WTC11 (cell line): ENCODE measurements around the gene CDH9. TPM values are rescaled to one million over a fixed set of nuclear protein-coding genes. Genes with fewer than 3 reads are reported as not detected.
A peak's percentile ranks its signal among the peaks of the same experiment; 100 is the strongest.

Experiments
- ATAC-seq: fragments of 200-7000 bp; cut with Tn5 transposase; 2 replicates; pipeline ENCODE4 v1.10.0; 2021; ENCODE audit warnings: mild to moderate bottlenecking, moderate library complexity
- CTCF ChIA-PET: fragments of 300-600 bp; sonication (Branson Sonifier 250); formaldehyde crosslinking; loops from one replicate; lab custom pipeline; 2021; ENCODE audit warnings: antibody characterized with exemption; lab: Charles Lee
- POLR2A ChIA-PET: fragments of 350-600 bp; sonication (Branson Sonifier 250); formaldehyde crosslinking; loops from one replicate; lab custom pipeline; 2021; ENCODE audit warnings: antibody characterized with exemption; lab: Charles Lee
- DNase-seq: peaks from one replicate; pipeline ENCODE4 v3.0.0; 2021; ENCODE audit warnings: low spot score
- H3K27ac Mint-ChIP-seq: 2 replicates; pipeline ENCODE4 v1.8.0; 2021; ENCODE audit warnings: mixed read lengths
- H3K27me3 Mint-ChIP-seq: 2 replicates; pipeline ENCODE4 v1.8.0; 2021; ENCODE audit warnings: low read depth, mild to moderate bottlenecking, moderate library complexity, mixed read lengths
- H3K36me3 Mint-ChIP-seq: 2 replicates; pipeline ENCODE4 v1.8.0; 2021; ENCODE audit warnings: mixed read lengths
- H3K4me1 Mint-ChIP-seq: 2 replicates; pipeline ENCODE4 v1.8.0; 2022; ENCODE audit warnings: mixed read lengths
- H3K4me3 Mint-ChIP-seq: 2 replicates; pipeline ENCODE4 v1.8.0; 2021; ENCODE audit warnings: mild to moderate bottlenecking, moderate library complexity, mixed read lengths
- H3K9me3 Mint-ChIP-seq: 2 replicates; pipeline ENCODE4 v1.8.0; 2021; ENCODE audit warnings: mixed read lengths
- GRHL2 ChIP-seq: fragments of 250-450 bp; sonication (Bioruptor Pico); IDR thresholded peaks from 2 replicates; pipeline ENCODE4 v1.8.0; 2022; ENCODE audit warnings: mild to moderate bottlenecking, moderate library complexity; ENCODE audit not compliant: insufficient replicate concordance, severe bottlenecking
- HMGA2 ChIP-seq: fragments of 250-450 bp; sonication (Bioruptor Pico); IDR thresholded peaks from 2 replicates; pipeline ENCODE4 v1.4.0; 2021; ENCODE audit warnings: mild to moderate bottlenecking, moderate library complexity
- NR1H2 ChIP-seq: sonication (generic); formaldehyde crosslinking; IDR thresholded peaks from 2 replicates; pipeline ENCODE4 v1.9.0; 2021; ENCODE audit warnings: mild to moderate bottlenecking, moderate library complexity, missing genetic modification reagents
- OVOL2 ChIP-seq: fragments of 250-450 bp; sonication (Bioruptor Pico); IDR thresholded peaks from 2 replicates; pipeline ENCODE4 v1.9.0; 2021; ENCODE audit warnings: mild to moderate bottlenecking, borderline replicate concordance
- TEAD1 ChIP-seq: sonication (generic); formaldehyde crosslinking; IDR thresholded peaks from 2 replicates; pipeline ENCODE4 v1.8.0; 2022; ENCODE audit warnings: mild to moderate bottlenecking, missing genetic modification reagents
- TEAD4 ChIP-seq: sonication (generic); formaldehyde crosslinking; IDR thresholded peaks from 2 replicates; pipeline ENCODE4 v1.8.0; 2022; ENCODE audit warnings: mild to moderate bottlenecking, missing genetic modification reagents
- ZNF121 ChIP-seq: sonication (generic); formaldehyde crosslinking; IDR thresholded peaks from 2 replicates; pipeline ENCODE4 v1.8.0; 2023; ENCODE audit warnings: missing genetic modification reagents
- ZNF219 ChIP-seq: sonication (generic); formaldehyde crosslinking; IDR thresholded peaks from 2 replicates; pipeline ENCODE4 v1.8.0; 2023; ENCODE audit warnings: missing genetic modification reagents, mild to moderate bottlenecking, borderline replicate concordance
- ZNF232 ChIP-seq: sonication (generic); formaldehyde crosslinking; IDR thresholded peaks from 2 replicates; pipeline ENCODE4 v1.8.0; 2022; ENCODE audit warnings: mild to moderate bottlenecking, missing genetic modification reagents
- ZNF263 ChIP-seq: sonication (generic); formaldehyde crosslinking; IDR thresholded peaks from 2 replicates; pipeline ENCODE4 v1.8.1; 2022; ENCODE audit warnings: low read depth, mild to moderate bottlenecking, moderate library complexity, missing genetic modification reagents
- ZNF396 ChIP-seq: fragments of 250-450 bp; sonication (Bioruptor Pico); IDR thresholded peaks from 2 replicates; pipeline ENCODE4 v1.8.0; 2021; ENCODE audit warnings: mild to moderate bottlenecking, moderate library complexity, borderline replicate concordance
- total RNA-seq: library from RNA; stranded (reverse); gene quantifications from 3 replicates; pipeline ENCODE4 v1.2.3, GENCODE V29; 2021
- TF ChIP-seq, protein P1 (sequence below): sonication (generic); formaldehyde crosslinking; IDR thresholded peaks from 2 replicates; pipeline ENCODE4 v1.8.0; 2023; ENCODE audit warnings: mild to moderate bottlenecking, missing genetic modification reagents
- TF ChIP-seq, protein P2 (sequence below): fragments of 250-450 bp; sonication (Bioruptor Pico); IDR thresholded peaks from 2 replicates; pipeline ENCODE4 v1.8.0; 2021; ENCODE audit warnings: mild to moderate bottlenecking
- TF ChIP-seq, protein P3 (sequence below): sonication (generic); formaldehyde crosslinking; IDR thresholded peaks from 2 replicates; pipeline ENCODE4 v1.8.1; 2022; ENCODE audit warnings: mild to moderate bottlenecking, missing genetic modification reagents, moderate library complexity, borderline replicate concordance
- TF ChIP-seq, protein P4 (sequence below): fragments of 250-450 bp; sonication (Bioruptor Pico); IDR thresholded peaks from 2 replicates; pipeline ENCODE4 v1.9.0; 2021; ENCODE audit warnings: mild to moderate bottlenecking
- TF ChIP-seq, protein P5 (sequence below): sonication (generic); formaldehyde crosslinking; IDR thresholded peaks from 2 replicates; pipeline ENCODE4 v1.8.0; 2023; ENCODE audit warnings: missing genetic modification reagents, mild to moderate bottlenecking, borderline replicate concordance

The CDH9 gene
- total RNA-seq, 1 experiment from 2014 or later: 0.48 TPM

DNA sequence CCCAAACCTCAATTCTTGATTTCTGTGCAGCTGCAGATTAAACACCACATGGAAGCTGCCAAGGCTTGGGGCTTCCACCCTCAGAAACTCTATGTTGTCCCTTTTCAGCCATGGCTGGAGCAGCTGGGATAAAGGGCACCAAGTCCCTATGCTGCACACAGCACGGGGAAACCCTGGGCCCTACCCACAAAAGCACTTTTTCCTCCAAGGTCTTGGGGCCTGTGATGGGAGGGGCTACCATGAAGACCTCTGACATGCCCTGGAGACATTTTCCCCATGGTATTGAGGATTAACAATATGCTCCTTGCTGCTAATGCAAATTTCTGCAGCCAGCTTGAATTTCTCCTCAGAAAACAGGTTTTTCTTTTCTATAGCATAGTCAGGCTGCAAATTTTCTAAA is 41.8 kb upstream of the CDH9 start (continued):
- TF ChIP-seq, protein P1, sequence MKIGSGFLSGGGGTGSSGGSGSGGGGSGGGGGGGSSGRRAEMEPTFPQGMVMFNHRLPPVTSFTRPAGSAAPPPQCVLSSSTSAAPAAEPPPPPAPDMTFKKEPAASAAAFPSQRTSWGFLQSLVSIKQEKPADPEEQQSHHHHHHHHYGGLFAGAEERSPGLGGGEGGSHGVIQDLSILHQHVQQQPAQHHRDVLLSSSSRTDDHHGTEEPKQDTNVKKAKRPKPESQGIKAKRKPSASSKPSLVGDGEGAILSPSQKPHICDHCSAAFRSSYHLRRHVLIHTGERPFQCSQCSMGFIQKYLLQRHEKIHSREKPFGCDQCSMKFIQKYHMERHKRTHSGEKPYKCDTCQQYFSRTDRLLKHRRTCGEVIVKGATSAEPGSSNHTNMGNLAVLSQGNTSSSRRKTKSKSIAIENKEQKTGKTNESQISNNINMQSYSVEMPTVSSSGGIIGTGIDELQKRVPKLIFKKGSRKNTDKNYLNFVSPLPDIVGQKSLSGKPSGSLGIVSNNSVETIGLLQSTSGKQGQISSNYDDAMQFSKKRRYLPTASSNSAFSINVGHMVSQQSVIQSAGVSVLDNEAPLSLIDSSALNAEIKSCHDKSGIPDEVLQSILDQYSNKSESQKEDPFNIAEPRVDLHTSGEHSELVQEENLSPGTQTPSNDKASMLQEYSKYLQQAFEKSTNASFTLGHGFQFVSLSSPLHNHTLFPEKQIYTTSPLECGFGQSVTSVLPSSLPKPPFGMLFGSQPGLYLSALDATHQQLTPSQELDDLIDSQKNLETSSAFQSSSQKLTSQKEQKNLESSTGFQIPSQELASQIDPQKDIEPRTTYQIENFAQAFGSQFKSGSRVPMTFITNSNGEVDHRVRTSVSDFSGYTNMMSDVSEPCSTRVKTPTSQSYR (CRISPR knock-in tag): no peak
- no peak for TF ChIP-seq ZNF396 (CRISPR knock-in tag)
- TF ChIP-seq TEAD4 (CRISPR knock-in tag): no peak
- TF ChIP-seq OVOL2 (CRISPR knock-in tag): no peak
- TF ChIP-seq ZNF263: no peak
- TF ChIP-seq HMGA2 (CRISPR knock-in tag): no peak

DNA sequence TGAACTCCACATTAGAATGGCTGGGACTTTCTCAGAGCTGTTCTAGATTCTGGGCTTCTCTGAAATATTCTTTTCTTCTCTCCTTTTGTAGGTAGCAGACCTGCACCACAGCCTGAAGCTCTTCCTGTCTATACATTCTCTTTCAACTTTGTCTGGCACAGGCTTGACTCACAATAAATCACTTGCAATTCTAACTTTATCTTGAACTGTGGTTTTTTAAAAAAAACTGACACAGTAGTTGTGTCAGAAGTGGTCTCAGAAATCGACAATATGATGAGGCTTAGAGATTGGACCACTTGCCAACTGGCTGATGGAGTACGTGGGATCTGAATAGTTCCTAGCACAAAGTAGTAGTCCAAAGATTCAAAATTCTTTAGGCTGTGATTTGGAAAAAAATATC is 24.1 kb upstream of the CDH9 start:
- POLR2A ChIA-PET: no interaction called here
- CTCF ChIA-PET: no interaction called here
- DNase-seq: no peak
- H3K4me3 Mint-ChIP-seq: no peak overlapping the region
- TF ChIP-seq ZNF121 (CRISPR knock-in tag) (no peak), TEAD1 (CRISPR knock-in tag) (no peak)
- no peak for ATAC-seq
- H3K9me3 Mint-ChIP-seq: peaks cover 10% of the 10 kb centered on the region
- no peaks in the 10 kb centered on the region; the same call in 1 of the 2 replicates for H3K27me3 Mint-ChIP-seq
- no peak overlapping the region for H3K27ac Mint-ChIP-seq
- 0 out of 2 replicates have a peak, but pooled peaks cover 3% of the 10 kb centered on the region for H3K4me1 Mint-ChIP-seq
- H3K36me3 Mint-ChIP-seq: peaks cover 4% of the 10 kb centered on the region

DNA sequence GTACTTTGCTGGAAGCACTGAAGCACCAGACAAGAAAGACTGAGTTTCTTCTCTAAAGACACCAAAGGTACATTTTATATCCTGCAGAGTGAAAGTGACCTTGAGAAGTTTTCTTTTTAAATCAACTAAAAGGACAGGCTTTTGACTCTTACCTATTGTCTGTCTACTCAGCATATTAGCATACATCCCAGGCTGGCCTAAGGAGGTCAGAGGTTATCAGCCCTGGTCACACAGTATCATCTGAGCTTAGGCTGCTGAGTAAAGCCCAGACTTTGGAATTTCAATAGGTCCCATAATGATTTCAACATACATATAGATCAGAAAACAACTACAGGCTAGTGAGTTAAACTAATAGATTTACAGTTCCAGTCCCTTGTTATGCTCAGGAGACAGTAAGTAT is 10.1 kb upstream of the CDH9 start:
- H3K9me3 Mint-ChIP-seq: 0 out of 2 replicates have a peak, but pooled peaks cover under 1% of the 10 kb centered on the region
- no peaks in the 10 kb centered on the region for H3K27me3 Mint-ChIP-seq
- H3K36me3 Mint-ChIP-seq: no peaks in the 10 kb centered on the region
- no peak overlapping the region for H3K4me3 Mint-ChIP-seq
- no peak for TF ChIP-seq GRHL2 (CRISPR knock-in tag)
- TF ChIP-seq, protein P2, sequence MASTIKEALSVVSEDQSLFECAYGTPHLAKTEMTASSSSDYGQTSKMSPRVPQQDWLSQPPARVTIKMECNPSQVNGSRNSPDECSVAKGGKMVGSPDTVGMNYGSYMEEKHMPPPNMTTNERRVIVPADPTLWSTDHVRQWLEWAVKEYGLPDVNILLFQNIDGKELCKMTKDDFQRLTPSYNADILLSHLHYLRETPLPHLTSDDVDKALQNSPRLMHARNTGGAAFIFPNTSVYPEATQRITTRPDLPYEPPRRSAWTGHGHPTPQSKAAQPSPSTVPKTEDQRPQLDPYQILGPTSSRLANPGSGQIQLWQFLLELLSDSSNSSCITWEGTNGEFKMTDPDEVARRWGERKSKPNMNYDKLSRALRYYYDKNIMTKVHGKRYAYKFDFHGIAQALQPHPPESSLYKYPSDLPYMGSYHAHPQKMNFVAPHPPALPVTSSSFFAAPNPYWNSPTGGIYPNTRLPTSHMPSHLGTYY (CRISPR knock-in tag): no peak
- no peak for TF ChIP-seq ZNF232 (CRISPR knock-in tag)
- TF ChIP-seq, all 79 proteins: peak for 0
- CTCF ChIA-PET: no interaction called here
- ATAC-seq (peak; percentile 85), DNase-seq (no peak)
- H3K4me1 Mint-ChIP-seq: peaks cover 13% of the 10 kb centered on the region
- POLR2A ChIA-PET: no interaction called here
- no peak overlapping the region for H3K27ac Mint-ChIP-seq

DNA sequence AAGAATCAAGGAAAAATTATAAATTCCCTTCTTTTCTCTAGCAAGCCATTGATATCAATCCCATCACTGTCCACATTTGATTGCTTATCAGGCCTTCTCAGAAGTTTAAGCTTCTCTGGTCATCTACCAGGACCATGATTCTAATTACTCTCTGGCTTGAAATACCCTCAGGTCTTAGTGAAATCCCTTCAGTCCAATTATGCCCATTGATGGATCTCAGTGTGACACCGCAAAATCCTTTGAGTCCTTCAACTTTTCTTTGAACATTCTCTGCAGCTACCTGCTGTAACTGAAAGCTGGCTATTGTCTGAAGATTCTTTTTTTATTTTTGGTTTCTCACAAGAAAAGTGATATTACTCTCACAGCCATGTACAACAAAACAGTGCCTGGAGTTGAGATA is 3.0 kb upstream of the CDH9 start:
- ATAC-seq: no peak
- ChIA-PET CTCF (no interaction called here), POLR2A (no interaction called here)
- Mint-ChIP-seq H3K4me1 (peaks cover 47% of the 10 kb centered on the region), H3K27ac (no peak overlapping the region), H3K4me3 (no peak overlapping the region), H3K9me3 (peaks cover 6% of the 10 kb centered on the region), H3K27me3 (no peaks in the 10 kb centered on the region), H3K36me3 (no peaks in the 10 kb centered on the region)
- no peak for DNase-seq
- no peak for TF ChIP-seq ZNF263
- TF ChIP-seq, protein P3, sequence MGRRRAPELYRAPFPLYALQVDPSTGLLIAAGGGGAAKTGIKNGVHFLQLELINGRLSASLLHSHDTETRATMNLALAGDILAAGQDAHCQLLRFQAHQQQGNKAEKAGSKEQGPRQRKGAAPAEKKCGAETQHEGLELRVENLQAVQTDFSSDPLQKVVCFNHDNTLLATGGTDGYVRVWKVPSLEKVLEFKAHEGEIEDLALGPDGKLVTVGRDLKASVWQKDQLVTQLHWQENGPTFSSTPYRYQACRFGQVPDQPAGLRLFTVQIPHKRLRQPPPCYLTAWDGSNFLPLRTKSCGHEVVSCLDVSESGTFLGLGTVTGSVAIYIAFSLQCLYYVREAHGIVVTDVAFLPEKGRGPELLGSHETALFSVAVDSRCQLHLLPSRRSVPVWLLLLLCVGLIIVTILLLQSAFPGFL (CRISPR knock-in tag): no peak
- no peak for TF ChIP-seq ZNF219 (CRISPR knock-in tag)
- TF ChIP-seq, protein P4, sequence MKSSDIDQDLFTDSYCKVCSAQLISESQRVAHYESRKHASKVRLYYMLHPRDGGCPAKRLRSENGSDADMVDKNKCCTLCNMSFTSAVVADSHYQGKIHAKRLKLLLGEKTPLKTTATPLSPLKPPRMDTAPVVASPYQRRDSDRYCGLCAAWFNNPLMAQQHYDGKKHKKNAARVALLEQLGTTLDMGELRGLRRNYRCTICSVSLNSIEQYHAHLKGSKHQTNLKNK (CRISPR knock-in tag): no peak
- TF ChIP-seq NR1H2 (CRISPR knock-in tag): no peak
- TF ChIP-seq, protein P5, sequence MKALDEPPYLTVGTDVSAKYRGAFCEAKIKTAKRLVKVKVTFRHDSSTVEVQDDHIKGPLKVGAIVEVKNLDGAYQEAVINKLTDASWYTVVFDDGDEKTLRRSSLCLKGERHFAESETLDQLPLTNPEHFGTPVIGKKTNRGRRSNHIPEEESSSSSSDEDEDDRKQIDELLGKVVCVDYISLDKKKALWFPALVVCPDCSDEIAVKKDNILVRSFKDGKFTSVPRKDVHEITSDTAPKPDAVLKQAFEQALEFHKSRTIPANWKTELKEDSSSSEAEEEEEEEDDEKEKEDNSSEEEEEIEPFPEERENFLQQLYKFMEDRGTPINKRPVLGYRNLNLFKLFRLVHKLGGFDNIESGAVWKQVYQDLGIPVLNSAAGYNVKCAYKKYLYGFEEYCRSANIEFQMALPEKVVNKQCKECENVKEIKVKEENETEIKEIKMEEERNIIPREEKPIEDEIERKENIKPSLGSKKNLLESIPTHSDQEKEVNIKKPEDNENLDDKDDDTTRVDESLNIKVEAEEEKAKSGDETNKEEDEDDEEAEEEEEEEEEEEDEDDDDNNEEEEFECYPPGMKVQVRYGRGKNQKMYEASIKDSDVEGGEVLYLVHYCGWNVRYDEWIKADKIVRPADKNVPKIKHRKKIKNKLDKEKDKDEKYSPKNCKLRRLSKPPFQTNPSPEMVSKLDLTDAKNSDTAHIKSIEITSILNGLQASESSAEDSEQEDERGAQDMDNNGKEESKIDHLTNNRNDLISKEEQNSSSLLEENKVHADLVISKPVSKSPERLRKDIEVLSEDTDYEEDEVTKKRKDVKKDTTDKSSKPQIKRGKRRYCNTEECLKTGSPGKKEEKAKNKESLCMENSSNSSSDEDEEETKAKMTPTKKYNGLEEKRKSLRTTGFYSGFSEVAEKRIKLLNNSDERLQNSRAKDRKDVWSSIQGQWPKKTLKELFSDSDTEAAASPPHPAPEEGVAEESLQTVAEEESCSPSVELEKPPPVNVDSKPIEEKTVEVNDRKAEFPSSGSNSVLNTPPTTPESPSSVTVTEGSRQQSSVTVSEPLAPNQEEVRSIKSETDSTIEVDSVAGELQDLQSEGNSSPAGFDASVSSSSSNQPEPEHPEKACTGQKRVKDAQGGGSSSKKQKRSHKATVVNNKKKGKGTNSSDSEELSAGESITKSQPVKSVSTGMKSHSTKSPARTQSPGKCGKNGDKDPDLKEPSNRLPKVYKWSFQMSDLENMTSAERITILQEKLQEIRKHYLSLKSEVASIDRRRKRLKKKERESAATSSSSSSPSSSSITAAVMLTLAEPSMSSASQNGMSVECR: no peak
